Natural killer cell (primary cell): ENCODE data around the gene TRHDE. TPM values are rescaled to one million over a fixed set of nuclear protein-coding genes. Genes with fewer than 3 reads are reported as not detected.
"Not testable (repeated sequence)": the region's sequence is repeated elsewhere in the genome, so short reads cannot be mapped to it uniquely, and the experiment has no call there.

Experiments used
- ATAC-seq, 3 donors: fragments of 150-1000 bp in 2 of 3; fragments of 200-7000 bp in 1 of 3; cut with Tn5 transposase; 1 replicate in 1 of 3; 2 replicates in 2 of 3; pipeline ENCODE4 v1.10.0; 2021; ENCODE audit warnings: mild to moderate bottlenecking in 2 of 3, moderate library complexity in 2 of 3
- DNase-seq, 2 donors: peaks; one replicate each; pipeline versions ENCODE4 v3.0.0 to v3.0.0-alpha.2; 2013 to 2021; ENCODE audit warnings: mixed read lengths in 1 of 2
- H3K27ac ChIP-seq: one replicate; pipeline ENCODE4 v1.5.1; 2013; ENCODE audit warnings: mild to moderate bottlenecking, low read length
- H3K27me3 ChIP-seq: one replicate; pipeline ENCODE4 v1.6.1; 2013; ENCODE audit warnings: low read length; ENCODE audit not compliant: control insufficient read depth, insufficient read depth
- H3K36me3 ChIP-seq: one replicate; pipeline ENCODE4 v1.6.1; 2013; ENCODE audit warnings: low read length; ENCODE audit not compliant: control insufficient read depth, insufficient read depth
- H3K4me1 ChIP-seq: one replicate; pipeline ENCODE4 v1.6.1; 2013; ENCODE audit warnings: low read length; ENCODE audit not compliant: control insufficient read depth, insufficient read depth
- H3K4me3 ChIP-seq: one replicate; pipeline ENCODE4 v1.5.1; 2013; ENCODE audit warnings: low read length
- H3K9me3 ChIP-seq: one replicate; pipeline ENCODE4 v1.6.1; 2013; ENCODE audit warnings: low read length; ENCODE audit not compliant: control insufficient read depth, insufficient read depth
- H3K27ac Mint-ChIP-seq, 2 donors: one replicate each; pipeline ENCODE4 v1.8.0; 2022; ENCODE audit warnings: mild to moderate bottlenecking in 2 of 2, mixed read lengths in 2 of 2, moderate library complexity in 1 of 2
- H3K27me3 Mint-ChIP-seq, 2 donors: one replicate each; pipeline ENCODE4 v1.8.0; 2022; ENCODE audit warnings: low read depth in 2 of 2, mixed read lengths in 2 of 2
- H3K36me3 Mint-ChIP-seq: one replicate; pipeline ENCODE4 v1.8.0; 2022; ENCODE audit warnings: mixed read lengths
- H3K4me1 Mint-ChIP-seq, 2 donors: one replicate each; pipeline ENCODE4 v1.8.0; 2022; ENCODE audit warnings: mixed read lengths in 2 of 2
- H3K4me3 Mint-ChIP-seq: one replicate; pipeline ENCODE4 v1.8.0; 2022; ENCODE audit warnings: mild to moderate bottlenecking, moderate library complexity, mixed read lengths
- H3K9me3 Mint-ChIP-seq, 2 donors: one replicate each; pipeline ENCODE4 v1.8.0; 2022; ENCODE audit warnings: mixed read lengths in 2 of 2
- WGBS: methylation state at CpG from one replicate; pipeline ENCODE4 v1.1.7; 2013; ENCODE audit warnings: missing lambda C conversion rate; ENCODE audit not compliant: insufficient coverage; 5-methylcytosine and 5-hydroxymethylcytosine counted together
- intact Hi-C: fragments of 100-400 bp; cut with micrococcal nuclease; formaldehyde crosslinking; loops from one replicate; pipeline ENCODE4 v1.14.2; 2022
- total RNA-seq, 4 donors: library from RNA; stranded (reverse); fragments of 120-200 nt in 1 of 4; gene quantifications; one replicate each; pipeline versions ENCODE4 v1.2.3 to v1.2.4, GENCODE V29; 2013 to 2022
- TF ChIP-seq, protein P1 (sequence below): fragments of 200-600 bp; IDR thresholded peaks from one replicate; pipeline ENCODE4 v1.8.0; 2022; ENCODE audit warnings: antibody characterized with exemption

The TRHDE gene
- total RNA-seq, 3 donors from 2014 or later (not counting 1 experiment from before 2014, with no cell fraction given): 0.33 TPM; not detected in 2

DNA sequence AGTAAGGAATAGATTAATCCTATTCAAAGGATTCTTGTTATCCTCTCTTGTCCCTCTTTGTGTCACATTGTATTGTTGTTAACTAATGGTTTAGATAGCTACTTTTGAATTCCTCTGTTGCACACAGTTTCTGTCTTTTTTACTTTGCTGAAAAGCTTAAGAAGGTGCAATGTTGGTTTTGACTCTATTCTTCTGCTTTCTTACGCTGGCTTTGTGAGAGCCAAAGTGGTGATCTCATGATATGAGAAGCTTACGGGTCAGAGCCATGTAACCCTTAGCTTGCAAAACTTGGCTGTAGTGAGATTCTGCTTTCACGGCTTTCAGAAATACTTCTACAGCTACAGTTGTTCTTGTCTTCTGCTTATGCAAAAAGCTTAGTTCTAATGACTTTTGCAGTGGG lies 239.7 kb downstream of the TRHDE start:
- no peaks in the 10 kb centered on the region for H3K36me3 Mint-ChIP-seq

DNA sequence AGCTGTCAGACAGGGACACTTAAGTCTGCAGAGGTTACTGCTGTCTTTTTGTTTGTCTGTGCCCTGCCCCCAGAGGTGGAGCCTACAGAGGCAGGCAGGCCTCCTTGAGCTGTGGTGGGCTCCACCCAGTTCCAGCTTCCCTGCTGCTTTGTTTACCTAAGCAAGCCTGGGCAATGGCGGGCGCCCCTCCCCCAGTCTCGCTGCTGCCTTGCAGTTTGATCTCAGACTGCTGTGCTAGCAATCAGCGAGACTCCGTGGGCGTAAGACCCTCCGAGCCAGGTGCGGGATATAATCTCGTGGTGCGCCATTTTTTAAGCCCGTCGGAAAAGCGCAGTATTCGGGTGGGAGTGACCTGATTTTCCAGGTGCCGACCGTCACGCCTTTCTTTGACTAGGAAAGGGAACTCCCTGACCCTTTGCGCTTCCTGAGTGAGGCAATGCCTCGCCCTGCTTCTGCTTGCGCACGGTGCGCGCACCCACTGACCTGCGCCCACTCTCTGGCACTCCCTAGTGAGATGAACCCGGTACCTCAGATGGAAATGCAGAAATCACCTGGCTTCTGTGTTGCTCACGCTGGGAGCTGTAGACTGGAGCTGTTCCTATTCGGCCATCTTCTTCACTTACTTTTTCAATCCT lies 248.0 kb downstream of the TRHDE start:
- WGBS: 92% methylated on average over 23 of the region's 27 CpGs
- intact Hi-C loops, H3K27ac ChIP-seq, H3K36me3 Mint-ChIP-seq, H3K4me3 Mint-ChIP-seq, H3K36me3 ChIP-seq, H3K9me3 ChIP-seq, H3K4me1 ChIP-seq, DNase-seq, H3K27me3 ChIP-seq, H3K27ac Mint-ChIP-seq, H3K4me1 Mint-ChIP-seq, H3K27me3 Mint-ChIP-seq, H3K4me3 ChIP-seq, ATAC-seq: not testable (repeated sequence)
- peaks cover 10 to 12% of the 10 kb centered on the region in 2 donors for H3K9me3 Mint-ChIP-seq

More for the DNA sequence above, 239.7 kb downstream of the TRHDE start:
- Histone ChIP-seq H3K27me3 (no peaks in the 10 kb centered on the region), H3K36me3 (no peaks in the 10 kb centered on the region), H3K4me3 (no peak overlapping the region), H3K4me1 (no peaks in the 10 kb centered on the region), H3K27ac (no peak overlapping the region), H3K9me3 (peaks cover 4% of the 10 kb centered on the region)
- intact Hi-C loops: no loop called here
- peaks cover 14 to 24% of the 10 kb centered on the region in 2 donors for H3K9me3 Mint-ChIP-seq
- H3K4me3 Mint-ChIP-seq: no peak overlapping the region
- 95% methylated on average over 3 of the region's 3 CpGs for WGBS
- H3K27ac Mint-ChIP-seq: no peak overlapping the region
- no peaks in the 10 kb centered on the region for H3K27me3 Mint-ChIP-seq
- DNase-seq (no peak), ATAC-seq (no peak)
- TF ChIP-seq, protein P1, sequence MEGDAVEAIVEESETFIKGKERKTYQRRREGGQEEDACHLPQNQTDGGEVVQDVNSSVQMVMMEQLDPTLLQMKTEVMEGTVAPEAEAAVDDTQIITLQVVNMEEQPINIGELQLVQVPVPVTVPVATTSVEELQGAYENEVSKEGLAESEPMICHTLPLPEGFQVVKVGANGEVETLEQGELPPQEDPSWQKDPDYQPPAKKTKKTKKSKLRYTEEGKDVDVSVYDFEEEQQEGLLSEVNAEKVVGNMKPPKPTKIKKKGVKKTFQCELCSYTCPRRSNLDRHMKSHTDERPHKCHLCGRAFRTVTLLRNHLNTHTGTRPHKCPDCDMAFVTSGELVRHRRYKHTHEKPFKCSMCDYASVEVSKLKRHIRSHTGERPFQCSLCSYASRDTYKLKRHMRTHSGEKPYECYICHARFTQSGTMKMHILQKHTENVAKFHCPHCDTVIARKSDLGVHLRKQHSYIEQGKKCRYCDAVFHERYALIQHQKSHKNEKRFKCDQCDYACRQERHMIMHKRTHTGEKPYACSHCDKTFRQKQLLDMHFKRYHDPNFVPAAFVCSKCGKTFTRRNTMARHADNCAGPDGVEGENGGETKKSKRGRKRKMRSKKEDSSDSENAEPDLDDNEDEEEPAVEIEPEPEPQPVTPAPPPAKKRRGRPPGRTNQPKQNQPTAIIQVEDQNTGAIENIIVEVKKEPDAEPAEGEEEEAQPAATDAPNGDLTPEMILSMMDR: no peak
- H3K4me1 Mint-ChIP-seq: no peaks in the 10 kb centered on the region

DNA sequence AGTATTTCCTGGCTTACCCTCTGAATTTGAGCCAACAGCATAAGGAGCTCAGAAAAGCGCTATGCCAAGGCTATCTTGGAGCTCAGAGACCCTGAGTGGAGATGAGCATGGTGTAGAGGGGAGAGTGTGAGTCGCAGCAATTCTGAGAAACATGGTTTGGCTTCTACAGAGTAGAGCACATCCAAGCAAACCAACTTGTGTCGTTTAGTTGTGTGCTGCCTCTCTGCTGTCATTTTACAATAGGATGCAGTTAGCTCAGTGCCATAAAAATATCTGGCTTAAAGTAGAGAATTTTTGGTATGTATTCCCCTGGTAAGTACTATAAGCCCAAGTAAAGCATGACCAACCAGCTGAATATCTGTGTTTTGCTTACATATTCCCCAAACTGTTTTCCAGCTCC lies 249.2 kb downstream of the TRHDE start:
- WGBS: 73% methylated on average over 3 of the region's 3 CpGs
- Histone ChIP-seq H3K27ac (no peak overlapping the region), H3K27me3 (no peaks in the 10 kb centered on the region), H3K4me3 (no peak overlapping the region), H3K9me3 (no peaks in the 10 kb centered on the region), H3K4me1 (no peaks in the 10 kb centered on the region), H3K36me3 (no peaks in the 10 kb centered on the region)
- H3K4me1 Mint-ChIP-seq: no peaks in the 10 kb centered on the region
- peaks cover 10 to 12% of the 10 kb centered on the region in 2 donors for H3K9me3 Mint-ChIP-seq
- intact Hi-C loops: no loop called here
- no peak overlapping the region for H3K4me3 Mint-ChIP-seq
- TF ChIP-seq, protein P1: no peak
- ATAC-seq (no peak), DNase-seq (no peak)
- H3K27ac Mint-ChIP-seq: no peak overlapping the region
- no peaks in the 10 kb centered on the region for H3K36me3 Mint-ChIP-seq
- H3K27me3 Mint-ChIP-seq: no peaks in the 10 kb centered on the region

DNA sequence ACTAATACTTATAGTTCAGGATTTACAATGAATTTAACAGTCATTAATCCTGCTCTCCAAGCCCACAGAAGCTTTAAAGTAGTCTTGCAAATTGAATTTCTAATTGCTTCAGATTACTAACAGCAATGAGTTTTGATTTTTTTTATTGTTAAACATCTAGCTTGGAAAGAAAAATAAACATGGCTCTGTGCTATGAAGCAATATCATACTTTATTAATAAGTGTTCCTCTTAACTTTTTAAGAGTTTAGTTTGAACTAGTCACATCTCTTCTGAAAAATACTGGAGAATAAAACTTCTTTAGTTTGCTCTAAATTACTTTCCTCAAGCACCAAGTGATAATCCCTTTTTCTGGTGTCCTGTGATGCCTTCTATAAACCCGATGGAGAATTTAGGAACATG lies 250.2 kb downstream of the TRHDE start:
- no peak overlapping the region for H3K27ac Mint-ChIP-seq
- no peaks in the 10 kb centered on the region for H3K27me3 Mint-ChIP-seq
- Histone ChIP-seq H3K36me3 (no peaks in the 10 kb centered on the region), H3K27me3 (no peaks in the 10 kb centered on the region), H3K9me3 (no peaks in the 10 kb centered on the region), H3K4me3 (no peak overlapping the region), H3K27ac (no peak overlapping the region), H3K4me1 (no peaks in the 10 kb centered on the region)
- WGBS: 93% methylated on average over 1 of the region's 1 CpG
- H3K9me3 Mint-ChIP-seq: peaks cover 13 to 14% of the 10 kb centered on the region in 2 donors
- no peak overlapping the region for H3K4me3 Mint-ChIP-seq
- ATAC-seq (no peak), DNase-seq (no peak)
- H3K4me1 Mint-ChIP-seq: no peaks in the 10 kb centered on the region
- TF ChIP-seq, protein P1: no peak
- intact Hi-C loops: no loop called here
- no peaks in the 10 kb centered on the region for H3K36me3 Mint-ChIP-seq
